A673 (cell line): ENCODE data around the gene SGCB. TPM values are rescaled to one million over a fixed set of nuclear protein-coding genes. Genes with fewer than 3 reads are reported as not detected.

Source experiments
- BruUV-seq: library from RNA; stranded (reverse); fragments of 400-500 nt; replicated peaks from 2 replicates; lab custom pipeline; 2021; lab: Mats Ljungman, UMichigan
- CTCF ChIA-PET: fragments of 300-600 bp; sonication (Branson Sonifier 250); formaldehyde crosslinking; loops from one replicate; lab custom pipeline; 2022; ENCODE audit warnings: antibody characterized with exemption; lab: Charles Lee
- POLR2A ChIA-PET: fragments of 300-600 bp; sonication (Branson Sonifier 250); formaldehyde crosslinking; loops from one replicate; lab custom pipeline; 2022; ENCODE audit warnings: antibody characterized with exemption; ENCODE audit not compliant: low non-redundant PET; lab: Charles Lee
- DNase-seq: peaks from one replicate; pipeline ENCODE4 v3.0.0-alpha.2; 2015; ENCODE audit warnings: low spot score
- H3K27ac ChIP-seq: fragments of 200-600 bp; sonication (generic); 2 replicates; pipeline ENCODE4 v1.5.1; 2016; ENCODE audit warnings: mixed run types, low read depth, mild to moderate bottlenecking, mixed read lengths, antibody characterized with exemption, low read length; ENCODE audit not compliant: poor library complexity, severe bottlenecking
- H3K27me3 ChIP-seq: fragments of 200-600 bp; sonication (generic); replicated peaks from 2 replicates; pipeline ENCODE4 v1.6.1; 2017; ENCODE audit warnings: mixed run types, low read depth, mild to moderate bottlenecking, mixed read lengths, antibody characterized with exemption, low read length; ENCODE audit not compliant: insufficient read depth, poor library complexity
- H3K36me3 ChIP-seq: fragments of 200-600 bp; sonication (generic); 2 replicates; pipeline ENCODE4 v1.6.1; 2016; ENCODE audit warnings: mixed run types, mild to moderate bottlenecking, mixed read lengths, antibody characterized with exemption, low read length; ENCODE audit not compliant: insufficient read depth, poor library complexity, severe bottlenecking
- H3K4me1 ChIP-seq: fragments of 200-600 bp; sonication (generic); 2 replicates; pipeline ENCODE4 v1.6.1; 2017; ENCODE audit warnings: mixed run types, mild to moderate bottlenecking, mixed read lengths, antibody characterized with exemption, low read length; ENCODE audit not compliant: insufficient read depth, poor library complexity, severe bottlenecking
- H3K4me3 ChIP-seq: fragments of 200-600 bp; sonication (generic); 2 replicates; pipeline ENCODE4 v1.5.1; 2016; ENCODE audit warnings: low read depth, mixed run types, mild to moderate bottlenecking, mixed read lengths, low read length; ENCODE audit not compliant: poor library complexity, severe bottlenecking
- H3K9me3 ChIP-seq: fragments of 200-600 bp; sonication (generic); 2 replicates; pipeline ENCODE4 v1.6.1; 2016; ENCODE audit warnings: mixed run types, low read depth, mild to moderate bottlenecking, mixed read lengths, antibody characterized with exemption, low read length; ENCODE audit not compliant: poor library complexity, severe bottlenecking
- CTCF ChIP-seq: fragments of 300-800, 200-600 bp; sonication (generic); conservative IDR thresholded peaks from 2 replicates; pipeline ENCODE4 v1.5.1; 2017; ENCODE audit warnings: low read depth, mild to moderate bottlenecking, antibody characterized with exemption, low read length, moderate library complexity, mixed read lengths
- EZH2 ChIP-seq: fragments of 200-600 bp; sonication (generic); IDR thresholded peaks from 2 replicates; pipeline ENCODE4 v1.6.1; 2017; ENCODE audit warnings: borderline replicate concordance, low read depth, mild to moderate bottlenecking, mixed read lengths, antibody characterized with exemption, low read length; ENCODE audit not compliant: poor library complexity, severe bottlenecking
- intact Hi-C: fragments of 100-400 bp; cut with micrococcal nuclease; formaldehyde crosslinking; loops from one replicate; pipeline ENCODE4 v1.10.0; 2022; ENCODE audit not compliant: unreplicated experiment
- total RNA-seq: library from RNA; stranded (reverse); gene quantifications from 2 replicates; pipeline ENCODE4 v1.2.3, GENCODE V29; 2021

The SGCB gene
- total RNA-seq, 1 experiment from 2014 or later, result 38.6 TPM

DNA sequence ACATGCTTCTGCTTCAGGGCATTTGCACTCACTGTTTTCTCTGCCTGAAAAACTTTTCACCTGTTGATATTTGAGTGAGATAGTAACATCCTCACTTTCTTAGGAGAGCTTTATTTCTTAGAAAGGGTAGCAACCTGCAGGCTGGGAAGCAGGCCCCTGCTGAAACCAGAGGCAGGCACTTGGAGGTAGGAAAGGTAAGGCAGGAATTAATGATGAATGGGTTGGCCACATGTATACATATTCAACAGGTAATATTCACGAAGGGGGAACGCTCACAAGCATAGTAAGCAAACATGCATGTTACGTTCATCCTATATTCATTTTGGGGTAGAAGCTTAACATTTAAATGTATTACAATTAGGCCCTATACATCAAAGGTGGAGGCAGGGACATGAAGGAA lies 16.2 kb upstream of the SGCB start:
- H3K9me3 ChIP-seq, result no peaks in the 10 kb centered on the region
- no TSS peak for BruUV-seq
- peaks cover 3% of the 10 kb centered on the region for H3K27me3 ChIP-seq
- no peak overlapping the region for H3K27ac ChIP-seq
- H3K4me1 ChIP-seq, result no peaks in the 10 kb centered on the region
- ChIA-PET CTCF (no interaction called here), POLR2A (no interaction called here)
- H3K4me3 ChIP-seq, result no peak overlapping the region
- no peak for DNase-seq
- no peaks in the 10 kb centered on the region for H3K36me3 ChIP-seq
- no peak for TF ChIP-seq CTCF
- no peak for TF ChIP-seq EZH2
- intact Hi-C loops, result loop anchor here (5.0 kb wide), 1 partner anchor 43 kb away; no protein-coding TSS in a partner anchor

- no TSS peak for BruUV-seq
- CTCF ChIA-PET, result no interaction called here
Observed at GRCh38 chr4:52052475-52052780, 14.3 kb upstream of the SGCB start.

DNA sequence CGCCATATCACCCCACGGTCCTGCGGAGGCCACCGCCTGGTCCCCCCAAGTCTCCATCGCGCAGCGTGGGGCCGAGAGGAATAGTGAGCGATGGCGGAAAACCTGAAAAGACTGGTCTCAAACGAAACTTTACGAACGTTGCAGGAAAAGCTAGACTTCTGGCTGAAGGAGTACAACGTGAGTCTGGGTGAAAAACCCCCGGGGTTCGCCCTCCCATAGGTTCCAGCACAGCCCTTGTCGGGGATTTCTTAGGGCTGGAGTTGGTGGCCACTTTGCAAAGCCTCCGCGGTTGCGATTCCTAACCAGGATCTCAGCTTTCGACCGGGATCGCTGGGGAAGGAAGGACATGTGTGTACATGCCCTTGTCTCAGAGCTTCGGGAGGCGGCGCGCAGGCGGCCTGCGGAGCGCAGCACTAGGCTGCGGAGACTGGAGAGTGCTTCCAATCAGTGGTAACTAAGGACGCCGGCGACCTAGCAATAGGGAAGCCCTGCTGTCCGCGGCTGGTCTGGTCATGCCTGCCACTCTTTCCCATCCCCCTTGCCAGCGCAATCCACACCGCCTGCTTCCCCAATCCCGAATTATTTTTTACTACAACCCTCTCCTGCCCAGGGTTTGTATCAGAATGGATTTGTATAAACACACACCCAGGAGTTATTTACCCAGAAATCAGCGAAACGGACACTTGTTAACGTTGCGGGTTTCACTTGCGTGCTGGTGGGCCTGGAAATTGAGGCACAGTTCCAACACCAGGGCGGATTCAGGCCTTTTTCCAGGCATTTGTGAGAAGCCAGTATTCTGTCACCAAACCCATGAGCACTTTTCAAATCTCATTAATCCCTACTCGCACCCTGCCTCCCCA lies 13.7 kb upstream of the SGCB start:
- intact Hi-C loops, result loop anchor here (5.0 kb wide), 1 partner anchor 45 kb away; no protein-coding TSS in a partner anchor
- ChIA-PET POLR2A (no interaction called here), CTCF (no interaction called here)
- BruUV-seq, result no TSS peak
- DNase-seq, result peak; percentile 54
- H3K4me3 ChIP-seq, result peak overlapping the region; percentile 44
- H3K9me3 ChIP-seq, result no peaks in the 10 kb centered on the region
- peaks cover 3% of the 10 kb centered on the region for H3K27me3 ChIP-seq
- no peaks in the 10 kb centered on the region for H3K4me1 ChIP-seq
- H3K36me3 ChIP-seq, result no peaks in the 10 kb centered on the region
- H3K27ac ChIP-seq, result no peak overlapping the region
- no peak for TF ChIP-seq EZH2

More at GRCh38 chr4:52052475-52052780, 14.3 kb upstream of the SGCB start:
- H3K27me3 ChIP-seq, result peaks cover 3% of the 10 kb centered on the region
- H3K36me3 ChIP-seq, result no peaks in the 10 kb centered on the region
- H3K4me3 ChIP-seq, result no peak overlapping the region
- H3K4me1 ChIP-seq, result no peaks in the 10 kb centered on the region
- POLR2A ChIA-PET, result no interaction called here
- intact Hi-C loops, result loop anchor here (5.0 kb wide), 1 partner anchor 45 kb away; no protein-coding TSS in a partner anchor
- no peaks in the 10 kb centered on the region for H3K9me3 ChIP-seq
- no peak overlapping the region for H3K27ac ChIP-seq
- no peak for DNase-seq
- TF ChIP-seq EZH2, result no peak
- TF ChIP-seq CTCF, result no peak
